ENCODE data around the gene SCRN1.

The SCRN1 gene

DNA sequence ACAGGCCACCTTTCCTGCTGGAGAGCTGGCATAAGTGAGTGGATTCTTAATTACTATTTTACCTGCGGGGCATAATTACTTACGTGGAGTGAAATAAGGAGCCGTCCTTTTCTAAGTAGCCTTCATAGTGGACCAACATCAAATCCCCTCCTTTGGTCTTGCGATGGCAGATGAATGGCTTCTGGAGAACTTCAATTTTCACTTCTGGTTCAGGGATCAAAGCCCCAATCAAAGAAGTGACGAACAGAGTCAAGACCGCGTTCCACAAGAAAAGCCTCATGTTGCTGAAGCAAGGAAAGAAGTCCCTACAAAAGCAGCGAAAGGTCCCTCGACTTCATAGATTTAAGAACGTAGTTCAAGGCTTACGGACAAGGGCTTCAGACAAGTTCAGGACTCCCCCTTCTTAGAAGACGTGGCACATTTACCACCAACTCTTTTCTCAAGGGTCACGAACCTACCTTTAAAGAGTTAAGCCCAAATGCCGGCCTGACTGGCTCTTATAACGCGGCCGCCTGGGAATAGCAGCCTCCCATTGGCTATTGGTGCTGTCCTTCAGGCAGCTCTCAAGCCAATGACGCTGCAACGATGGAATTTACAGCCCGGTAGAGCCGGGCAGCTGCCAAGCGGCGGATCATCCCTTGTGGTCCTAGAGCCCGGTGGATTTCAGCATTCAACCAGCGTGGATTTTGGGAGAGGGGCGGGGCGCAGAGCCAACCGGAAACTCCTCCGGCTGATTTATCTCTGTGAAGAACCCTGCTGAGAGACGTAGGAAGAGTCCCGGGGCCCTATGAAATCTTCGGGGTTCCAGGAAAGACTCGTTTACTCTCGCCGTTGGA, 36.8 kb upstream of the SCRN1 start, which contains the start of gene FKBP14:
Gene FKBP14, minus strand, starts transcription at position 474 of the 836 bp plus-strand sequence. Its CDS starts 194 bp downstream, at position 280.
- peaks cover 10 to 33% of the 10 kb centered on the region in 2 donors for H3K4me1 ChIP-seq (ENCODE audit: control insufficient read depth in 1 of 2, insufficient read depth in 2 of 2, low read length in 2 of 2)
- no peaks in the 10 kb centered on the region for H3K36me3 ChIP-seq (ENCODE audit: control insufficient read depth in 1 of 2, insufficient read depth in 2 of 2, low read length in 2 of 2)
- H3K4me3 ChIP-seq (ENCODE audit: low read depth in 1 of 2, low read length in 2 of 2): peak within 1 kb of the TSS; percentile 92 to 97
- H3K9me3 ChIP-seq (ENCODE audit: control insufficient read depth in 1 of 2, low read length in 2 of 2): no peaks in the 10 kb centered on the region
- H3K27me3 ChIP-seq (ENCODE audit: low read depth, low read length): no peaks in the 10 kb centered on the region
- peak within 1 kb of the TSS; percentile 92 for H3K27ac ChIP-seq (ENCODE audit: low read length)

DNA sequence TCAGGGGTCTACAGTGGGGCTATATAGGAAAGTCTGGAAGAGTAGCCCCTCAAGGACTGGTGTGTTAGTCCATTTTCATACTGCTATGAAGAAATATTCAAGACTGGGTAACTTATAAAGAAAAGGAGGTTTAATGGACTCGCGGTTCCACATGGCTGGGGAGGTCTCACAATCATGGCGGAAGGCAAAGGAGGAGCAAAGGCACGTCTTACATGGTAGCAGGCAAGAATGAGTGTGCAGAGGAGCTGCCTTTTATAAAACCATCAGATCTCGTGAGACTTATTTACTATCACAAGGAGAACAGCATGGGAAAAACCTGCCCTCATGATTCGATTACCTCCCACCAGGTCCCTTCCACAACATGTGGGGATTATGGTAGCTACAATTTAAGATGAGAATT, 33.9 kb upstream of the SCRN1 start:
- Histone ChIP-seq H3K27ac (ENCODE audit: low read length) (no peak overlapping the region), H3K4me3 (ENCODE audit: low read depth in 1 of 2, low read length in 2 of 2) (no peak overlapping the region), H3K9me3 (ENCODE audit: control insufficient read depth in 1 of 2, low read length in 2 of 2) (no peaks in the 10 kb centered on the region), H3K36me3 (ENCODE audit: control insufficient read depth in 1 of 2, insufficient read depth in 2 of 2, low read length in 2 of 2) (peaks cover 0 to under 1% of the 10 kb centered on the region in 2 donors), H3K4me1 (ENCODE audit: control insufficient read depth in 1 of 2, insufficient read depth in 2 of 2, low read length in 2 of 2) (peaks cover 10 to 20% of the 10 kb centered on the region in 2 donors), H3K27me3 (ENCODE audit: low read depth, low read length) (no peaks in the 10 kb centered on the region)

DNA sequence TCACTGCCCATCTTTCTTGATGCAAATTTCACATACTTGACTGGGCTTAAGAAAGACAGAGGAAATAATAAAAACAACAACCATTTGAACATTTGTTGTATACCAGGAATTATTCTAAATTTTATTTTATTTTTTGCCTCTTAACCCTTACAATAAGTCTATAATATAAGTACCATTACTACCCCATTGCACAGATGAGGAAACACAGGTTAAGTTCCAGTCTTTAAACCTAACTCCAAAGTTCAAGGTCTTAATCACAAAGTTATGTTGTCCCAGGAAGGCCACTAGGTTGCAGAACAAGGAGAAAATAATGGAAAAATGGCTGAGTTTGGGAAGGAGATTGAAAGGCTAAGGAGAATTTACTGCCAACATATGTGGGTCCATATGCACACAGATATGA, 33.4 kb upstream of the SCRN1 start:
- Histone ChIP-seq H3K27ac (ENCODE audit: low read length) (no peak overlapping the region), H3K36me3 (ENCODE audit: control insufficient read depth in 1 of 2, insufficient read depth in 2 of 2, low read length in 2 of 2) (peaks cover 5 to 6% of the 10 kb centered on the region in 2 donors), H3K4me1 (ENCODE audit: control insufficient read depth in 1 of 2, insufficient read depth in 2 of 2, low read length in 2 of 2) (peaks cover 10 to 20% of the 10 kb centered on the region in 2 donors), H3K27me3 (ENCODE audit: low read depth, low read length) (no peaks in the 10 kb centered on the region), H3K4me3 (ENCODE audit: low read depth in 1 of 2, low read length in 2 of 2) (no peak overlapping the region), H3K9me3 (ENCODE audit: control insufficient read depth in 1 of 2, low read length in 2 of 2) (no peaks in the 10 kb centered on the region)

DNA sequence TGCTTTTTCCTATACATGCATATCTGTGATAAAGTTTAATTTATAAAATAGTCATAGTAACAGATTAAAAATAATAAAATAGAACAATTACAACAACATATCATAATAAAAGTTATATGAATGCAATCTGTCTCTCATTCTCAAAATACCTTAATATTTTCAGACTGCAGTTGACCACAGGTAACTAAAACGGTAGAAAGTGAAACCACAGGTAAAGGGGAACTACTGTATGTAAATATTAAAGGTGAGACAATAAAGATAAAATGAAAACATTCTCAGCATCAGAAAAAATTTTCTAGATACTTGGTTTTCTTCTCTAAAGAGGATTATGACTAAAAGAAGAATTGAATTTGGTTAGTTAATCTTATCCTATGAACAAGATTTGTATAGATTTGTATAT, 30.9 kb upstream of the SCRN1 start:
- Histone ChIP-seq H3K27me3 (ENCODE audit: low read depth, low read length) (no peaks in the 10 kb centered on the region), H3K9me3 (ENCODE audit: control insufficient read depth in 1 of 2, low read length in 2 of 2) (no peaks in the 10 kb centered on the region), H3K36me3 (ENCODE audit: control insufficient read depth in 1 of 2, insufficient read depth in 2 of 2, low read length in 2 of 2) (peaks cover 6% of the 10 kb centered on the region in 2 donors)

DNA sequence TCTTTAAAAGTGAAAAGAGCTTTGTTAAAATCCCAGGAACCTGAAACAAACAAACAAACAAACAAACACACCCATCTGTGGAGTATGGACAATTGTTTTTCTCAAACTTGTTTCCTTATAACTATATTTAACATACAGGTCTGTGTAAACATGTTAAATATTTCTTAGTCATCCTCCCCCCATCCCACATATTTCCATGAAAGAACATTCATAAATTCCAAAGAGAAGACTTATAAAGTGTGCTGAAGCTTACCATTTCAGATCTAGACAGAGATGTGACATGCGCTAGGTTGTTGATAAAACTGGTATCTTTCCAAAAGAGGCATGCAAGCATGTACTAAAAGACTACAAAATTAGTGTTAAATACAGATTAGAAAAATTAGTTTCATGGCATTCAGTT, 30.4 kb upstream of the SCRN1 start:
- Histone ChIP-seq H3K27me3 (ENCODE audit: low read depth, low read length) (no peaks in the 10 kb centered on the region), H3K27ac (ENCODE audit: low read length) (no peak overlapping the region), H3K4me1 (ENCODE audit: control insufficient read depth in 1 of 2, insufficient read depth in 2 of 2, low read length in 2 of 2) (peaks cover 3 to 5% of the 10 kb centered on the region in 2 donors), H3K36me3 (ENCODE audit: control insufficient read depth in 1 of 2, insufficient read depth in 2 of 2, low read length in 2 of 2) (peaks cover 6% of the 10 kb centered on the region in 2 donors), H3K4me3 (ENCODE audit: low read depth in 1 of 2, low read length in 2 of 2) (no peak overlapping the region), H3K9me3 (ENCODE audit: control insufficient read depth in 1 of 2, low read length in 2 of 2) (no peaks in the 10 kb centered on the region)

More for the DNA sequence above, 30.9 kb upstream of the SCRN1 start:
- no peak overlapping the region for H3K4me3 ChIP-seq (ENCODE audit: low read depth in 1 of 2, low read length in 2 of 2)
- no peak overlapping the region for H3K27ac ChIP-seq (ENCODE audit: low read length)
- peaks cover 8 to 10% of the 10 kb centered on the region in 2 donors for H3K4me1 ChIP-seq (ENCODE audit: control insufficient read depth in 1 of 2, insufficient read depth in 2 of 2, low read length in 2 of 2)

DNA sequence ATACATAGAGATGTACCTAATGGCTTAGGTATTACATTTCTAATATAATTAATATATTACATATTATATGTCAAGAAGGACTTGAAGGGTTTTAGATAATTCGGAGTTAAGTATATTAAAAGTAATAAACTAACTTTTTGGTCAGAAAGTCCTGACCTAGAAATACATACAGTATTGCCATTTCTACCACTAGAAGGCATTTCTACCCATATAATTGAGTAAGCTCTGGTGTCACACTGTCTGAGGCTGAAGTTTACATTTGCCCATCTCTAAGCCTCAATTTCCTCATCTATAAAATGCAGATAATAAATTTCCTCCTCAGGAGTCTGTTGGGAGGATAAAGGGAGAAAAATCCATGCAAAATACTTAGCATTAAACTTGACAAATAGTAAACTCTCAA, 29.8 kb upstream of the SCRN1 start:
- H3K27ac ChIP-seq (ENCODE audit: low read length): no peak overlapping the region
- no peak overlapping the region for H3K4me3 ChIP-seq (ENCODE audit: low read depth in 1 of 2, low read length in 2 of 2)
- H3K9me3 ChIP-seq (ENCODE audit: control insufficient read depth in 1 of 2, low read length in 2 of 2): no peaks in the 10 kb centered on the region
- H3K27me3 ChIP-seq (ENCODE audit: low read depth, low read length): no peaks in the 10 kb centered on the region
- H3K36me3 ChIP-seq (ENCODE audit: control insufficient read depth in 1 of 2, insufficient read depth in 2 of 2, low read length in 2 of 2): peaks cover 6% of the 10 kb centered on the region in 2 donors
- H3K4me1 ChIP-seq (ENCODE audit: control insufficient read depth in 1 of 2, insufficient read depth in 2 of 2, low read length in 2 of 2): no peaks in the 10 kb centered on the region

DNA sequence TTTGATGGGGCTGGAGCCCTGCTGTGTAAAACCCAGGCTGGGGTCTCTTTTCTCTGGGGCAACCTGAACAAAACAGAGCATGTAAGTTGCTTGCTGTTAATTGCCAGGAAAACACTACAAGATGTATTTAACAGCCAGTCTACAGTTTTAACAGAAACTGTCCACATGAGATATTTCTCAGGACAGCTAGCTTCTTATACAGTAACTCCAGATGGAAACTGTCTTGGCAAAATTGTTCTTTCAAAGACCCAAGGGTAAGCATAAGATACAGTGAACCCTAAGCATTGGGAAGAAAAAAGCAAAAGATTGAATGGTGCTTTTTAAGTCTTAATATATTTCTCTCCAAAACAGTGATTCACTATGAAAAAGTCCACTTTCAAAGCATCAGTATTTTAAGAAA, 28.9 kb upstream of the SCRN1 start:
- peaks cover 6 to 13% of the 10 kb centered on the region in 2 donors for H3K36me3 ChIP-seq (ENCODE audit: control insufficient read depth in 1 of 2, insufficient read depth in 2 of 2, low read length in 2 of 2)
- no peak overlapping the region for H3K4me3 ChIP-seq (ENCODE audit: low read depth in 1 of 2, low read length in 2 of 2)
- H3K27ac ChIP-seq (ENCODE audit: low read length): no peak overlapping the region
- H3K9me3 ChIP-seq (ENCODE audit: control insufficient read depth in 1 of 2, low read length in 2 of 2): no peaks in the 10 kb centered on the region
- H3K4me1 ChIP-seq (ENCODE audit: control insufficient read depth in 1 of 2, insufficient read depth in 2 of 2, low read length in 2 of 2): no peaks in the 10 kb centered on the region
- H3K27me3 ChIP-seq (ENCODE audit: low read depth, low read length): no peaks in the 10 kb centered on the region

DNA sequence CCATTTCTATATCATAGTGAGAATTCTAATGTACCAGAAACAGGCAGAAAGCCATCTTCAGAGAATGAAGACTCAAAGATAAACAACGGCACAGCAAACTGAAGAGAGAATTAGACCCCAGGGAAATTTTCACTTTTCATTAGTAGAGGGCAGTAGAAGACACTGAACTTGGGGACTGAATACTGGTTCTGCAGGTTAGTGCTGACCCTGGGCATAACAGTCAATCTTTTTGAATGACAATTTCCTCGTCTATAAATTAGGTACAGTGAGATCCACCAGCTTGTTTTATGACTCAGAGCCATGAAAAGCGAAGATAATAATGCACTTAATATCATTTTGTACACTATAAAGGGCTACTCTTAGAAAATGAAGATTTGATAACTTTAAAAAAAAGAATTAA, 23.2 kb upstream of the SCRN1 start:
- H3K4me1 ChIP-seq (ENCODE audit: control insufficient read depth in 1 of 2, insufficient read depth in 2 of 2, low read length in 2 of 2): no peaks in the 10 kb centered on the region
- H3K27ac ChIP-seq (ENCODE audit: low read length): no peak overlapping the region

DNA sequence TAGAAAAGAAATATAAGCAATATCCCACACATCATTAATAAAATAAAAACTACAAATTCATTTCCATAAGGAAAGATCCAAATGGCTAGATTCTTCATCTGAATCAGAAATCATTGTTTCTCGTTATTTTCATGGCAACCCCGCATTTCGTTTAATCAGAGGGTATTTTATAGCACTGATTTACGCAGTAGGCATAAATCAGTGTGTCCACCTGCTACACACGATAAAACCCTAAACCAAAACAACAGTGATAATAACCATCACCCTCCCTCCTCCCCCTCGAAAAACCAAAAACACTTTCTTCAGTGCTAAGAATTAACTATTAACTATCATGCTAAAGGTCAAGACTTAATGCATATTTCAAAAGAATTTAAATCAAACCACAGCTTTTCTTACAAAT, 20.4 kb upstream of the SCRN1 start:
- no peak overlapping the region for H3K27ac ChIP-seq (ENCODE audit: low read length)
- H3K4me1 ChIP-seq (ENCODE audit: control insufficient read depth in 1 of 2, insufficient read depth in 2 of 2, low read length in 2 of 2): no peaks in the 10 kb centered on the region
- H3K4me3 ChIP-seq (ENCODE audit: low read depth in 1 of 2, low read length in 2 of 2): no peak overlapping the region
- no peaks in the 10 kb centered on the region for H3K27me3 ChIP-seq (ENCODE audit: low read depth, low read length)
- H3K36me3 ChIP-seq (ENCODE audit: control insufficient read depth in 1 of 2, insufficient read depth in 2 of 2, low read length in 2 of 2): peaks cover 0 to 7% of the 10 kb centered on the region in 2 donors
- no peaks in the 10 kb centered on the region for H3K9me3 ChIP-seq (ENCODE audit: control insufficient read depth in 1 of 2, low read length in 2 of 2)

More for the DNA sequence above, 23.2 kb upstream of the SCRN1 start:
- Histone ChIP-seq H3K36me3 (ENCODE audit: control insufficient read depth in 1 of 2, insufficient read depth in 2 of 2, low read length in 2 of 2) (peaks cover 0 to 7% of the 10 kb centered on the region in 2 donors), H3K9me3 (ENCODE audit: control insufficient read depth in 1 of 2, low read length in 2 of 2) (no peaks in the 10 kb centered on the region), H3K4me3 (ENCODE audit: low read depth in 1 of 2, low read length in 2 of 2) (no peak overlapping the region), H3K27me3 (ENCODE audit: low read depth, low read length) (no peaks in the 10 kb centered on the region)

DNA sequence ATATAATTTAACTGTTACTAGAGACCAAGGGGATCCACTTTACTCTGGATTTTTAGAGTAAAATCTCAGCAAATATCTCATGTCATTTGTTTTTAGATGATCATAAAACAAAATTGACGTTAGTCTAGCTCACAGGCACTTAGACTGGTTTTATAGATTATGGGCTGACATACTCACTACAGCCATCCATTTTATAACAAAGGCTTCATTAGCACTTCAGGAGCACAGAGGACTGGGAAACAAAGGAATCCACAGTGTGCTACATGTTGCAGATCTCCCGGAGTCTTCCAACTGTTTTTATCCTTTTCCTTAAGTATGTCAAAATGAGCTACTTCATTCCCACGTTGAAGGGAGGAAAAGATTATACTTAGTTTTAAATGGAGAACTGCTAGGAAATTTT, 15.9 kb upstream of the SCRN1 start:
- Histone ChIP-seq H3K4me1 (ENCODE audit: control insufficient read depth in 1 of 2, insufficient read depth in 2 of 2, low read length in 2 of 2) (no peaks in the 10 kb centered on the region), H3K27ac (ENCODE audit: low read length) (no peak overlapping the region)

DNA sequence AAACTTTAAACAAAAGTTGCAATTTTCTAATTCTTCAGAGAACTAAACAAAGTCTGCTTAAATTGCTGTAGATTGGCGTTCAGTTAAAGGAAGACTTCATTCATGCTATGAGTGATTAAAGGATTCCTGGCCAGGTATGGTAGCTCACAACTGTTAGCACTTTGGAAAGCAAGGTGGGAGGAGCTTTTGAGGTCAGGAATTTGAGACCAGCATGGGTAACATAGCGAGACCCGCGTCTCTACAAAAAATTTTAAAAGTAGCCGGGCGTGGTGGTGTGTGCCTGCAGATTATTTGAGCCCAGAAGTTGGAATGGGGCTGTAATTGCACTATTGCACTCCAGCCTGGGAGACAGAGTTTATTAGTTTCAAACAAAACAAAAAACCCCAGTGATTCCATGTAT, 13.5 kb upstream of the SCRN1 start:
- Histone ChIP-seq H3K4me1 (ENCODE audit: control insufficient read depth in 1 of 2, insufficient read depth in 2 of 2, low read length in 2 of 2) (no peaks in the 10 kb centered on the region), H3K27ac (ENCODE audit: low read length) (no peak overlapping the region), H3K4me3 (ENCODE audit: low read depth in 1 of 2, low read length in 2 of 2) (no peak overlapping the region), H3K36me3 (ENCODE audit: control insufficient read depth in 1 of 2, insufficient read depth in 2 of 2, low read length in 2 of 2) (no peaks in the 10 kb centered on the region), H3K27me3 (ENCODE audit: low read depth, low read length) (no peaks in the 10 kb centered on the region), H3K9me3 (ENCODE audit: control insufficient read depth in 1 of 2, low read length in 2 of 2) (no peaks in the 10 kb centered on the region)

More for the DNA sequence above, 15.9 kb upstream of the SCRN1 start:
- no peaks in the 10 kb centered on the region for H3K9me3 ChIP-seq (ENCODE audit: control insufficient read depth in 1 of 2, low read length in 2 of 2)
- no peak overlapping the region for H3K4me3 ChIP-seq (ENCODE audit: low read depth in 1 of 2, low read length in 2 of 2)
- H3K27me3 ChIP-seq (ENCODE audit: low read depth, low read length): no peaks in the 10 kb centered on the region
- H3K36me3 ChIP-seq (ENCODE audit: control insufficient read depth in 1 of 2, insufficient read depth in 2 of 2, low read length in 2 of 2): no peaks in the 10 kb centered on the region
